ENCODE data around the gene SLC39A3.

SLC39A3 gene

GRCh38 chr19:2685204-2685704 lies 54.6 kb downstream of the SLC39A3 start:
- in situ Hi-C loops (cut with MboI; ENCODE audit: low pct_unique_long_range_greater_than_20kb, low sequenced_read_pairs, unreplicated experiment) = no loop called here
- TF ChIP-seq, protein P1, sequence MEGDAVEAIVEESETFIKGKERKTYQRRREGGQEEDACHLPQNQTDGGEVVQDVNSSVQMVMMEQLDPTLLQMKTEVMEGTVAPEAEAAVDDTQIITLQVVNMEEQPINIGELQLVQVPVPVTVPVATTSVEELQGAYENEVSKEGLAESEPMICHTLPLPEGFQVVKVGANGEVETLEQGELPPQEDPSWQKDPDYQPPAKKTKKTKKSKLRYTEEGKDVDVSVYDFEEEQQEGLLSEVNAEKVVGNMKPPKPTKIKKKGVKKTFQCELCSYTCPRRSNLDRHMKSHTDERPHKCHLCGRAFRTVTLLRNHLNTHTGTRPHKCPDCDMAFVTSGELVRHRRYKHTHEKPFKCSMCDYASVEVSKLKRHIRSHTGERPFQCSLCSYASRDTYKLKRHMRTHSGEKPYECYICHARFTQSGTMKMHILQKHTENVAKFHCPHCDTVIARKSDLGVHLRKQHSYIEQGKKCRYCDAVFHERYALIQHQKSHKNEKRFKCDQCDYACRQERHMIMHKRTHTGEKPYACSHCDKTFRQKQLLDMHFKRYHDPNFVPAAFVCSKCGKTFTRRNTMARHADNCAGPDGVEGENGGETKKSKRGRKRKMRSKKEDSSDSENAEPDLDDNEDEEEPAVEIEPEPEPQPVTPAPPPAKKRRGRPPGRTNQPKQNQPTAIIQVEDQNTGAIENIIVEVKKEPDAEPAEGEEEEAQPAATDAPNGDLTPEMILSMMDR (IDR thresholded peaks at IDR 0.05; ENCODE audit: extremely low read depth, insufficient read depth, missing control alignments) = no peak

DNA sequence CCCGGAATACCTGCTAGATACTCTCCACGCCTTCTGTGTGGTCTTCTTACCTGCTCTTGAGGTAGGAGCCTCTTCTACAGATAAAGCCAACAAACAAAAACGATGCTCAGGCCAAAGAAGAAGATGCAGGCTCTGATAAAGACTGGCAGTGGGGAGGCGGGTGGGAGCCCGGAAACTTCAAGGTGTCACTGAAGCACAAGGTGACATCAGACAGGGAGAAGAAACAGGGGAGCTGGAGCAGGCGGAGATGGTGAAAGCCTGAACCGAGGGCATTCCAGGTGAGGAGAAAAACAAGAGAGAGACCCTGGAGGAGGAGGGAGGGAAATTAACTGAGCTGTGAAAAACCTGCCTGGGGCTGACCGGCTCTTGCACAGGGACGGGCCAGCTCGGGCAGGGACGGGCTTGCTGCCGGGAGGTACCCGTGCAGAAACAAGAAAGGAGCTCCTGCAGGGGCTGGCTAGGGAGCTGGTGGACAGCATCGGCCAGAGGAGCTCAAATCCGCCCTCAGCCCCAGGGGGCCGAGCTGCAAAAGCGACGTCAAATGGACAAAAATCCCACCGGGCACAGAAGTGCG lies 56.3 kb downstream of the SLC39A3 start:
- TF ChIP-seq, protein P1 (IDR thresholded peaks at IDR 0.05; ENCODE audit: extremely low read depth, insufficient read depth, missing control alignments) = no peak
- DNase-seq (ENCODE audit: low spot score) = no peak
- in situ Hi-C loops (cut with MboI; ENCODE audit: low pct_unique_long_range_greater_than_20kb, low sequenced_read_pairs, unreplicated experiment) = no loop called here

More at GRCh38 chr19:2685204-2685704, 54.6 kb downstream of the SLC39A3 start:
- DNase-seq (ENCODE audit: low spot score) = no peak

Data from GM13977 (cell line).